Measurements from ENCODE around the gene CCDC50. TPM values are rescaled to one million over a fixed set of nuclear protein-coding genes. Genes with fewer than 3 reads are reported as not detected.

Gene CCDC50
- total RNA-seq, 1 experiment from 2014 or later: 47.8 TPM

DNA sequence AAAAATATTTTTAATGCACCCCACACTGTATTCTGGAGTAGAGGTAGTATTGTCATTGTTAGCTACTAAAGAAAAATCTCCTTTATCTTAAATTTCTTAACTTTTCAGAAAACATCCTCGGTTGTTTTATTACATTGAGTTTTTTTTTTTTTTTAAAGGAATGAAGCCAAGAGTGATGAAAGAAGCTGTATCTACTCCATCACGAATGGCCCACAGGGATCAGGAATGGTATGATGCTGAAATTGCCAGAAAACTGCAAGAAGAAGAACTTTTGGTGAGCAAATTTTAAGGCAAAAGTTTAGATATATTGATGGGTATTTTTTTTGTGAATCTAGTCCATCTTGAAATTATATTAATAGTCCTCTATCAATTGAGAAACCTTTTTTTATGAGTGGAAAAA is 50.8 kb downstream of the CCDC50 start:
- ChIA-PET RAD21 (ENCODE audit: low non-redundant PET in 1 of 2, low total read pairs in 2 of 2, uncharacterized antibody in 2 of 2, unreplicated experiment in 2 of 2) (no interaction called here), CTCF (no interaction called here)
- peaks cover 0 to 10% of the 10 kb centered on the region in 2 experiments; a peak in 2 of 4 replicates for H3K4me1 ChIP-seq (ENCODE audit: control insufficient read depth in 1 of 2, insufficient read depth in 2 of 2, low read length in 2 of 2)

More for the DNA sequence above, 50.8 kb downstream of the CCDC50 start:
- POLR2A ChIA-PET: no interaction called here
- intact Hi-C loops (cut with micrococcal nuclease): no loop called here
- Histone ChIP-seq H4K20me1 (ENCODE audit: insufficient read depth) (no peaks in the 10 kb centered on the region), H3K9me3 (ENCODE audit: control insufficient read depth in 1 of 2, insufficient read depth in 1 of 2, low read depth in 1 of 2, low read length in 2 of 2) (no peaks in the 10 kb centered on the region), H3K36me3 (ENCODE audit: control insufficient read depth in 1 of 2, insufficient read depth in 2 of 2, low read length in 2 of 2) (peaks cover 9 to 17% of the 10 kb centered on the region in 2 experiments; a peak in 3 of 4 replicates), H2AFZ (ENCODE audit: low read depth, low read length, poor library complexity, severe bottlenecking) (no peak overlapping the region), H3K79me2 (ENCODE audit: insufficient read depth, low read length) (peaks cover 3% of the 10 kb centered on the region; the same call in 1 of the 2 replicates), H3K4me2 (ENCODE audit: low read length) (no peak overlapping the region), H3K9ac (ENCODE audit: low read length) (no peak overlapping the region), H3K27me3 (ENCODE audit: insufficient read depth, low read length) (no peaks in the 10 kb centered on the region), H3K27ac (ENCODE audit: low read depth, low read length) (no peak overlapping the region), H3K9me2 (ENCODE audit: insufficient read depth) (no peaks in the 10 kb centered on the region), H3K4me3 (replicated peaks in 1 of 2; ENCODE audit: low read depth in 1 of 2, low read length in 2 of 2) (no peak overlapping the region)
- no peak for ATAC-seq
- DNase-seq (ENCODE audit: low read depth, low spot score): no peak
- no TSS peak for BruUV-seq (replicated peaks)
- TF ChIP-seq ELF1 (IDR thresholded peaks at IDR 0.05; ENCODE audit: borderline replicate concordance, low read depth) (no peak), SIN3A (IDR thresholded peaks at IDR 0.05; ENCODE audit: low read depth) (no peak), EZH2phosphoT487 (IDR thresholded peaks at IDR 0.05; ENCODE audit: borderline replicate concordance) (no peak), EZH2 (IDR thresholded peaks at IDR 0.05) (no peak), SP1 (IDR thresholded peaks at IDR 0.05; ENCODE audit: low read depth) (no peak), YY1 (IDR thresholded peaks at IDR 0.05; ENCODE audit: extremely low read depth, insufficient replicate concordance, low read depth, low read length) (no peak), EGR1 (IDR thresholded peaks at IDR 0.05; ENCODE audit: low read depth) (no peak), TCF7L2 (IDR thresholded peaks at IDR 0.05; ENCODE audit: borderline replicate concordance, extremely low read depth, insufficient read depth, insufficient read length) (no peak), FOSL1 (IDR thresholded peaks at IDR 0.05; ENCODE audit: low read depth) (no peak), ZNF274 (IDR thresholded peaks at IDR 0.05; ENCODE audit: low read depth, low read length) (no peak), RAD21 (IDR thresholded peaks at IDR 0.05; ENCODE audit: low read depth) (no peak), CEBPB (IDR thresholded peaks at IDR 0.05; ENCODE audit: low read depth) (no peak), REST (IDR thresholded peaks at IDR 0.05; ENCODE audit: low read depth) (no peak), POLR2A (IDR thresholded peaks at IDR 0.05; ENCODE audit: borderline replicate concordance, extremely low read depth, insufficient read depth, insufficient read length) (no peak), JUND (IDR thresholded peaks at IDR 0.05) (no peak), ZFX (IDR thresholded peaks at IDR 0.05) (no peak), CBX3 (IDR thresholded peaks at IDR 0.05; ENCODE audit: low read depth) (no peak)
- TF ChIP-seq, protein P1, sequence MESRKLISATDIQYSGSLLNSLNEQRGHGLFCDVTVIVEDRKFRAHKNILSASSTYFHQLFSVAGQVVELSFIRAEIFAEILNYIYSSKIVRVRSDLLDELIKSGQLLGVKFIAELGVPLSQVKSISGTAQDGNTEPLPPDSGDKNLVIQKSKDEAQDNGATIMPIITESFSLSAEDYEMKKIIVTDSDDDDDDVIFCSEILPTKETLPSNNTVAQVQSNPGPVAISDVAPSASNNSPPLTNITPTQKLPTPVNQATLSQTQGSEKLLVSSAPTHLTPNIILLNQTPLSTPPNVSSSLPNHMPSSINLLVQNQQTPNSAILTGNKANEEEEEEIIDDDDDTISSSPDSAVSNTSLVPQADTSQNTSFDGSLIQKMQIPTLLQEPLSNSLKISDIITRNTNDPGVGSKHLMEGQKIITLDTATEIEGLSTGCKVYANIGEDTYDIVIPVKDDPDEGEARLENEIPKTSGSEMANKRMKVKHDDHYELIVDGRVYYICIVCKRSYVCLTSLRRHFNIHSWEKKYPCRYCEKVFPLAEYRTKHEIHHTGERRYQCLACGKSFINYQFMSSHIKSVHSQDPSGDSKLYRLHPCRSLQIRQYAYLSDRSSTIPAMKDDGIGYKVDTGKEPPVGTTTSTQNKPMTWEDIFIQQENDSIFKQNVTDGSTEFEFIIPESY (IDR thresholded peaks at IDR 0.05; ENCODE audit: extremely low read depth, insufficient replicate concordance, low read length): no peak
- TF ChIP-seq, protein P2, sequence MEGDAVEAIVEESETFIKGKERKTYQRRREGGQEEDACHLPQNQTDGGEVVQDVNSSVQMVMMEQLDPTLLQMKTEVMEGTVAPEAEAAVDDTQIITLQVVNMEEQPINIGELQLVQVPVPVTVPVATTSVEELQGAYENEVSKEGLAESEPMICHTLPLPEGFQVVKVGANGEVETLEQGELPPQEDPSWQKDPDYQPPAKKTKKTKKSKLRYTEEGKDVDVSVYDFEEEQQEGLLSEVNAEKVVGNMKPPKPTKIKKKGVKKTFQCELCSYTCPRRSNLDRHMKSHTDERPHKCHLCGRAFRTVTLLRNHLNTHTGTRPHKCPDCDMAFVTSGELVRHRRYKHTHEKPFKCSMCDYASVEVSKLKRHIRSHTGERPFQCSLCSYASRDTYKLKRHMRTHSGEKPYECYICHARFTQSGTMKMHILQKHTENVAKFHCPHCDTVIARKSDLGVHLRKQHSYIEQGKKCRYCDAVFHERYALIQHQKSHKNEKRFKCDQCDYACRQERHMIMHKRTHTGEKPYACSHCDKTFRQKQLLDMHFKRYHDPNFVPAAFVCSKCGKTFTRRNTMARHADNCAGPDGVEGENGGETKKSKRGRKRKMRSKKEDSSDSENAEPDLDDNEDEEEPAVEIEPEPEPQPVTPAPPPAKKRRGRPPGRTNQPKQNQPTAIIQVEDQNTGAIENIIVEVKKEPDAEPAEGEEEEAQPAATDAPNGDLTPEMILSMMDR (IDR thresholded peaks at IDR 0.05 in 2 of 3, conservative IDR thresholded peaks at IDR 0.05 in 1 of 3; ENCODE audit: borderline replicate concordance in 1 of 3, insufficient read depth in 1 of 3, low read depth in 2 of 3, low read length in 2 of 3): no peak
- TF ChIP-seq, protein P3, sequence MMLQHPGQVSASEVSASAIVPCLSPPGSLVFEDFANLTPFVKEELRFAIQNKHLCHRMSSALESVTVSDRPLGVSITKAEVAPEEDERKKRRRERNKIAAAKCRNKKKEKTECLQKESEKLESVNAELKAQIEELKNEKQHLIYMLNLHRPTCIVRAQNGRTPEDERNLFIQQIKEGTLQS (IDR thresholded peaks at IDR 0.05): no peak

Measured in HCT116 (cell line).